GM13977 (cell line): Measurements from ENCODE around the gene ADCY2.
A peak's percentile ranks its signal among the peaks of the same experiment; 100 is the strongest.

Experiments
- DNase-seq: peaks from one replicate; pipeline ENCODE4 v3.0.0; 2012; ENCODE audit warnings: low spot score
- in situ Hi-C: fragments of 300-500 bp; cut with MboI; formaldehyde crosslinking; loops from one replicate; pipeline ENCODE4 v1.12.0; 2022; ENCODE audit warnings: low sequenced_read_pairs, low pct_unique_long_range_greater_than_20kb, mixed read lengths, inconsistent platforms; ENCODE audit not compliant: unreplicated experiment
- TF ChIP-seq, protein P1 (sequence below): IDR thresholded peaks from 2 replicates; pipeline ENCODE4 v1.5.1; 2012; ENCODE audit warnings: mild to moderate bottlenecking, control low read depth; ENCODE audit not compliant: insufficient read depth; ENCODE audit errors: extremely low read depth, missing control alignments

Gene ADCY2

DNA sequence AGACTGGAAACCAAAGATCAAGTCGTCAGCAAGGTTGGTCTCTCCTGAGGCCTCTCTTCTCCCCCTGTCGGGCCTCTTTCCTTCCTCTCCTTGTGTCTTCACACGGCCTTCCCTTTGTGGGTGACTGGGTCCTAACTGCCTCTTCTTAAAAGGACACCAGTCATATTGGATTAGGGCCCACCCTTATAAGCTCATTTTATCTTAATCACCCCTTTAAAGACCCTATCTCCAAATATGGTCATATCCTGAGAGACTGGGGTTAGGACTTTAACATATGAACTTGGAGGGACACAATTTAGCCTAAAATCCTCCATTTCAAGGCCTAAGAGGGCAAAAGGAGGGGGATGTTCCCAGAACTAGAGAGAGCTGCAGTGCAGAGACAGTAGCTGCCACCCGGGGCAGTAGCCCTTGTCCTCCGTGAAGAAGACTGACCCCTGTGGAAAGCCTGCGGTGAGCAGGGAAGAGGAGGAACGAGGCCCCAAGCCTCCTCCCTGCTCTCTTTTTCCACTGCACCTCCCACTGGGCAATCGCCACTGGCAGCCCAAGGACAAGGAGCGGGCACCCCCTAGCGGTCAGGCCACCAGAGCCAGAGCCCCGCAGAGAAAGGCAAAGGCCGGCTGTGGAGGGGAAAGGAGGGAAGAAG is 420.1 kb downstream of the ADCY2 start:
- TF ChIP-seq, protein P1, sequence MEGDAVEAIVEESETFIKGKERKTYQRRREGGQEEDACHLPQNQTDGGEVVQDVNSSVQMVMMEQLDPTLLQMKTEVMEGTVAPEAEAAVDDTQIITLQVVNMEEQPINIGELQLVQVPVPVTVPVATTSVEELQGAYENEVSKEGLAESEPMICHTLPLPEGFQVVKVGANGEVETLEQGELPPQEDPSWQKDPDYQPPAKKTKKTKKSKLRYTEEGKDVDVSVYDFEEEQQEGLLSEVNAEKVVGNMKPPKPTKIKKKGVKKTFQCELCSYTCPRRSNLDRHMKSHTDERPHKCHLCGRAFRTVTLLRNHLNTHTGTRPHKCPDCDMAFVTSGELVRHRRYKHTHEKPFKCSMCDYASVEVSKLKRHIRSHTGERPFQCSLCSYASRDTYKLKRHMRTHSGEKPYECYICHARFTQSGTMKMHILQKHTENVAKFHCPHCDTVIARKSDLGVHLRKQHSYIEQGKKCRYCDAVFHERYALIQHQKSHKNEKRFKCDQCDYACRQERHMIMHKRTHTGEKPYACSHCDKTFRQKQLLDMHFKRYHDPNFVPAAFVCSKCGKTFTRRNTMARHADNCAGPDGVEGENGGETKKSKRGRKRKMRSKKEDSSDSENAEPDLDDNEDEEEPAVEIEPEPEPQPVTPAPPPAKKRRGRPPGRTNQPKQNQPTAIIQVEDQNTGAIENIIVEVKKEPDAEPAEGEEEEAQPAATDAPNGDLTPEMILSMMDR = peak; percentile 98
- DNase-seq = peak; percentile 82
- in situ Hi-C loops = no loop called here

DNA sequence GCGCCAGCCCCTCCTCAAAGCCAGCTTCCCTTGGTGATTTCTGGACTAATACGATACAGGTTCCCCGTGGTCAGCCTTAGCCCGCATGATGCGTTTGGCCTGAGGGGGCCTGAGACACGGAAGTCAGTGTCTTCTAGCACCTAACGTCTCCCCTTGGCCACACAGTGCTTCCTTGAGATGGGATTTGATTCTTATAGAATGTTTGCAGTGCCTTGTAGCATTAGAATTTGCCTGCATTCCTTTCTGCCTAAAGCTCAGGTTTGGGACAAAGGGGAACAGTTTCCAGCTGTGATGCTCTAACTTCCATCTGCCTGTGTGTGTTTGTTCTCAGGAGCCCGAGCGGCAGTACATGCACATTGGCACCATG is 420.6 kb downstream of the ADCY2 start:
- no peak for DNase-seq
- in situ Hi-C loops = no loop called here
- TF ChIP-seq, protein P1 = no peak

DNA sequence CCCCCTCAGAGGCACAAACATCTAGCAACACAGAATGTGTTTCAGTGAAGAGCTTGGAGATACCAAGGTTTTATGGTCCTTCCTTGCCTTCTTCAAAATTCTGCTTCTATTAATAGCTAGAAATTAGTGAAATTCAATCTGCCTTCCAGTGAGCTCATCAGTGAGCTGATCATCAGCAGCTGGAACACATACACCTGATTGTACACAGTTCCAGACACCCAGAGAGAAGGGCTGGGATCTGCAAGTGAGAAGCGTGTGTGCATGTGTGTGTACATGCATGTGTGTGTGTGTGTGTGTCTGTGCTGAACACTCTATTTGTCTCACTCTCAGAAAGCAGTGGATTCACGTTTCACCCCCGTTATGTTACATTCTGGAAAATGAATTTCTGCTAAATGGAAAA is 426.5 kb downstream of the ADCY2 start:
- TF ChIP-seq, protein P1 = no peak
- in situ Hi-C loops = no loop called here
- DNase-seq = no peak

DNA sequence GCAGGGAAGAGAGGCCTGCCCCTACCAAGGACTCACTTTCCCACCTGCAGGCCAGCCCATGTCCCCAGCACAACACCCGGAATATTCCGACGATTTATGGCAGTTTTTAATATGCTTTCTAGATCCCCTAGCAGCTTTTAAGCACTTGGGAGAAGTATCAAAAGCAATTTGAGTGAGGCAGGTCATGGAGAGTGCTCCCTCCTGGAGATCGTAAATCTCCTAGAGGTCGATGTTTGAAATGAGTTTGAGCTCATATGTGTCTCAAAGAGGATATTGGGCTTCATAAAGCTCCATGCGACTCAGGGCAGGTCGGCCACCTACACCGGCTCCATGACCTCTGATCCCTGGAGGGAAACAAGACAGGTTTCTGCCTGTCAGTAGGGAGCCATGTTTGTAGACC is 427.7 kb downstream of the ADCY2 start:
- TF ChIP-seq, protein P1 = no peak
- in situ Hi-C loops = no loop called here
- DNase-seq = no peak

DNA sequence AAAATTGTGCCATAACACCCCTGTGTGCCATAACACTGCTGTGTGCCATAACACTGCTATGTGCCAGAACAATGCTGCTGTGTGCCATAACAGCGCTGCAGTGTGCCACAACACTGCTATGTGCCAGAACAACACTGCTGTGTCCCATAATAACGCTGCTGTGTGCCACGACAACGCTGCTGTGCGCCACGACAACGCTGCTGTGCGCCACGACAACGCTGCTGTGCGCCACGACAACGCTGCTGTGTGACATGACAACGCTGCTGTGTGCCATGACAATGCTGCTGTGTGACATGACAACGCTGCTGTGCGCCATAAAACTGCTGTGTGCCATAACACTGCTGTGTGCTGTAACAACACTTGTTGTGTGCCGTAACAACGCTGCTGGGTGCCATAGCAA is 429.1 kb downstream of the ADCY2 start:
- in situ Hi-C loops = no loop called here
- DNase-seq = no peak
- TF ChIP-seq, protein P1 = no peak

DNA sequence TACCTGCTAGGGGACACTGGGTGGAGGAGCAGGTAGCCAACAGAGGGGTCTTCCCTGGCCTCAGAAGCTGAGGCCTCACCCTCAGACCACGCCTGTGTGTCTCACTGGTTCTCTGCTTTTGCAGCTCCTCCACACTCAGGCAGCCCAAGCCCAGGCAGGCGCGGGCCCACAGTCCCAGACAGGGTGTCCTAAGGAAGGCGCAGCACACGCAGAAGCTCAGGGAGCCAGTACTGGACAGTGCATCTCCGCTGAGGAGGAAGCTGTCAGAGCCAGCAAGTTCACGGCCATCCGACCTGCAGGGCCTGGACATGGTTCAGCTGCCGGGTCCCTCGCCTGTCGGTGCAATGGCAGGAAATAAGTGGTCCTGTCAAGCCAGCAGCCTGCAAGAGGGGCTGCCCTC is 429.7 kb downstream of the ADCY2 start:
- no peak for DNase-seq
- in situ Hi-C loops = no loop called here

More for the DNA sequence above, 429.7 kb downstream of the ADCY2 start:
- TF ChIP-seq, protein P1 = no peak
